KOPT-K1 (cell line): ENCODE measurements around the gene DUSP10.

Experiments
- H3K27ac ChIP-seq: fragments of 200-600 bp; sonication (generic); 2 replicates; pipeline ENCODE4 v1.5.1; 2016; ENCODE audit warnings: antibody characterized with exemption, mild to moderate bottlenecking, low read depth, low read length; ENCODE audit not compliant: poor library complexity, severe bottlenecking
- H3K36me3 ChIP-seq: fragments of 200-600 bp; sonication (generic); 2 replicates; pipeline ENCODE4 v1.5.1; 2017; ENCODE audit warnings: antibody characterized with exemption, mild to moderate bottlenecking, low read length, moderate library complexity; ENCODE audit not compliant: insufficient read depth
- H3K9me3 ChIP-seq: fragments of 200-600 bp; sonication (generic); 2 replicates; pipeline ENCODE4 v1.5.1; 2017; ENCODE audit warnings: antibody characterized with exemption, low read length, mild to moderate bottlenecking; ENCODE audit not compliant: insufficient read depth, poor library complexity, severe bottlenecking

The DUSP10 gene

GRCh38 chr1:221727146-221728036 is 14.5 kb downstream of the DUSP10 start:
- H3K27ac ChIP-seq: no peak overlapping the region
- H3K9me3 ChIP-seq: peaks cover 15% of the 10 kb centered on the region
- no peaks in the 10 kb centered on the region for H3K36me3 ChIP-seq

- Histone ChIP-seq H3K36me3 (no peaks in the 10 kb centered on the region), H3K27ac (no peak overlapping the region), H3K9me3 (peaks cover 15% of the 10 kb centered on the region)
Measured at GRCh38 chr1:221725735-221726672, 15.9 kb downstream of the DUSP10 start.

GRCh38 chr1:221724931-221725605 is 16.8 kb downstream of the DUSP10 start:
- Histone ChIP-seq H3K36me3 (no peaks in the 10 kb centered on the region), H3K9me3 (peaks cover 15% of the 10 kb centered on the region), H3K27ac (no peak overlapping the region)

GRCh38 chr1:221723848-221724236 is 18.0 kb downstream of the DUSP10 start:
- H3K27ac ChIP-seq: no peak overlapping the region
- no peaks in the 10 kb centered on the region for H3K36me3 ChIP-seq
- peaks cover 15% of the 10 kb centered on the region for H3K9me3 ChIP-seq

- H3K9me3 ChIP-seq: peaks cover 15% of the 10 kb centered on the region
- no peak overlapping the region for H3K27ac ChIP-seq
- no peaks in the 10 kb centered on the region for H3K36me3 ChIP-seq
Measured at GRCh38 chr1:221723018-221723847, 18.7 kb downstream of the DUSP10 start.

GRCh38 chr1:221722254-221723017 is 19.5 kb downstream of the DUSP10 start:
- H3K9me3 ChIP-seq: peaks cover 15% of the 10 kb centered on the region
- H3K36me3 ChIP-seq: no peaks in the 10 kb centered on the region
- no peak overlapping the region for H3K27ac ChIP-seq

- Histone ChIP-seq H3K9me3 (peaks cover 15% of the 10 kb centered on the region), H3K27ac (no peak overlapping the region), H3K36me3 (no peaks in the 10 kb centered on the region)
Measured at GRCh38 chr1:221720545-221720944, 21.3 kb downstream of the DUSP10 start.

- H3K9me3 ChIP-seq: peaks cover 15% of the 10 kb centered on the region
- no peak overlapping the region for H3K27ac ChIP-seq
- H3K36me3 ChIP-seq: no peaks in the 10 kb centered on the region
Measured at GRCh38 chr1:221719987-221720386, 21.9 kb downstream of the DUSP10 start.

GRCh38 chr1:221719278-221719597 is 22.7 kb downstream of the DUSP10 start:
- Histone ChIP-seq H3K27ac (no peak overlapping the region), H3K36me3 (no peaks in the 10 kb centered on the region), H3K9me3 (peaks cover 21% of the 10 kb centered on the region)

GRCh38 chr1:221718381-221719277 is 23.3 kb downstream of the DUSP10 start:
- Histone ChIP-seq H3K9me3 (peaks cover 16% of the 10 kb centered on the region), H3K36me3 (no peaks in the 10 kb centered on the region), H3K27ac (no peak overlapping the region)

- Histone ChIP-seq H3K36me3 (no peaks in the 10 kb centered on the region), H3K27ac (no peak overlapping the region), H3K9me3 (peaks cover 6% of the 10 kb centered on the region)
Measured at GRCh38 chr1:221717485-221717853, 24.4 kb downstream of the DUSP10 start.

GRCh38 chr1:221716713-221717484 is 25.0 kb downstream of the DUSP10 start:
- Histone ChIP-seq H3K9me3 (peaks cover 6% of the 10 kb centered on the region), H3K27ac (no peak overlapping the region), H3K36me3 (no peaks in the 10 kb centered on the region)
